ENCODE results near the gene CST4. TPM values are rescaled to one million over a fixed set of nuclear protein-coding genes. Genes with fewer than 3 reads are reported as not detected.
"Not testable (repeated sequence)": the region's sequence is repeated elsewhere in the genome, so short reads cannot be mapped to it uniquely, and the experiment has no call there.

CST4 gene
- polyA plus RNA-seq, 1 of the 3 experiments (the other 2 are of a cell fraction) = not detected

DNA sequence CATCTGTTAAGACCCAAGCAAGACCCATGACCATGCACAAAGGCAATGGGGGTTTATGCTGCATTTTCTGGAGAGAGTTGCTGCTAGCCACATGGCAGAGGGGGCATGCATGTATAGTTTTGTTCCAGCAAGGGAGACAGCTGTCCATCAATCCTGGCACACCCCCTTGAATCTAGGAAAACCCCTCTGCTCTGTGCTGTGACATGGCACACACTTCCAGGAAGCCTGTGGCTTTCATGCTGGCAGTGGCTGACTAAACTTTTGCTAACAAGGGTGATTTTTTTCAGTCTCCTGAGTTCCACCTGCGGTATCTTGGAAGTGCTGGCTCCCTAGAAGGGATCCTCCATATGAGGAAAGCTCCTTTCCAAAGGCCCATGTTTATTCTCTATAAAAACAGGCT, 9.1 kb upstream of the CST4 start (continued):
- TF ChIP-seq, protein P1, sequence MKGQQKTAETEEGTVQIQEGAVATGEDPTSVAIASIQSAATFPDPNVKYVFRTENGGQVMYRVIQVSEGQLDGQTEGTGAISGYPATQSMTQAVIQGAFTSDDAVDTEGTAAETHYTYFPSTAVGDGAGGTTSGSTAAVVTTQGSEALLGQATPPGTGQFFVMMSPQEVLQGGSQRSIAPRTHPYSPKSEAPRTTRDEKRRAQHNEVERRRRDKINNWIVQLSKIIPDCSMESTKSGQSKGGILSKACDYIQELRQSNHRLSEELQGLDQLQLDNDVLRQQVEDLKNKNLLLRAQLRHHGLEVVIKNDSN (IDR thresholded peaks at IDR 0.05; ENCODE audit: borderline replicate concordance, low read depth) = no peak
- TF ChIP-seq RFX5 (IDR thresholded peaks at IDR 0.05; ENCODE audit: low read length) (no peak), FOXM1 (IDR thresholded peaks at IDR 0.05; ENCODE audit: low read depth) (no peak), RXRA (IDR thresholded peaks at IDR 0.05; ENCODE audit: borderline replicate concordance, low read depth) (no peak), TEAD4 (IDR thresholded peaks at IDR 0.05; ENCODE audit: borderline replicate concordance, insufficient read depth) (no peak)
- TF ChIP-seq, protein P2, sequence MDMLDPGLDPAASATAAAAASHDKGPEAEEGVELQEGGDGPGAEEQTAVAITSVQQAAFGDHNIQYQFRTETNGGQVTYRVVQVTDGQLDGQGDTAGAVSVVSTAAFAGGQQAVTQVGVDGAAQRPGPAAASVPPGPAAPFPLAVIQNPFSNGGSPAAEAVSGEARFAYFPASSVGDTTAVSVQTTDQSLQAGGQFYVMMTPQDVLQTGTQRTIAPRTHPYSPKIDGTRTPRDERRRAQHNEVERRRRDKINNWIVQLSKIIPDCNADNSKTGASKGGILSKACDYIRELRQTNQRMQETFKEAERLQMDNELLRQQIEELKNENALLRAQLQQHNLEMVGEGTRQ (IDR thresholded peaks at IDR 0.05; ENCODE audit: borderline replicate concordance, low read depth, low read length) = no peak
- TF ChIP-seq, protein P3, sequence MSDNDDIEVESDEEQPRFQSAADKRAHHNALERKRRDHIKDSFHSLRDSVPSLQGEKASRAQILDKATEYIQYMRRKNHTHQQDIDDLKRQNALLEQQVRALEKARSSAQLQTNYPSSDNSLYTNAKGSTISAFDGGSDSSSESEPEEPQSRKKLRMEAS (IDR thresholded peaks at IDR 0.05; ENCODE audit: low read depth) = no peak

DNA sequence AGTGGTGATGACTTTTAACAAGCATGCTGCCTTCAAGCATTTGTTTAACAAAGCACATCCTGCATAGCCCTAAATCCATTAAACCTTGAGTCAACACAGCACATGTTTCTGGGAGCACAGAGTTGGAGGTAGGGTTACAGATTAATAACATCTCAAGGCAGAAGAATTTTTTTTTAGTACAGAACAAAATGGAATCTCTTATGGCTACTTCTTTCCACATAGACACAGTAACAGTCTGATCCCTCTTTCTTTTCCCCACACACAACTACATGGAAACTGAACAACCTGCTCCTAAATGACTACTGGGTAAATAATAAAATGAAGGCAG, 6.2 kb upstream of the CST4 start:
- H3K4me3 ChIP-seq (ENCODE audit: low read depth in 2 of 2, low read length in 1 of 2); H3K27ac ChIP-seq (ENCODE audit: low read depth in 2 of 2, low read length in 1 of 2); H4K20me1 ChIP-seq (ENCODE audit: insufficient read depth); CTCF ChIA-PET; H3K36me3 ChIP-seq (replicated peaks in 1 of 2; ENCODE audit: control insufficient read depth in 1 of 2, insufficient read depth in 2 of 2, low read length in 1 of 2); H3F3A ChIP-seq (replicated peaks; ENCODE audit: insufficient read depth); DNase-seq; H3K4me2 ChIP-seq; H3K9me3 ChIP-seq; H3K9me2 ChIP-seq; POLR2A ChIA-PET; H3K4me1 ChIP-seq (ENCODE audit: control insufficient read depth in 1 of 2, insufficient read depth in 2 of 2, low read depth in 1 of 2, low read length in 1 of 2); H2AFZ ChIP-seq (ENCODE audit: low read depth); H3K9ac ChIP-seq; H3K79me2 ChIP-seq (ENCODE audit: insufficient read depth): not testable (repeated sequence)
- H3K27me3 ChIP-seq (ENCODE audit: insufficient read depth) = peaks cover 11% of the 10 kb centered on the region; the same call in 1 of the 2 replicates

DNA sequence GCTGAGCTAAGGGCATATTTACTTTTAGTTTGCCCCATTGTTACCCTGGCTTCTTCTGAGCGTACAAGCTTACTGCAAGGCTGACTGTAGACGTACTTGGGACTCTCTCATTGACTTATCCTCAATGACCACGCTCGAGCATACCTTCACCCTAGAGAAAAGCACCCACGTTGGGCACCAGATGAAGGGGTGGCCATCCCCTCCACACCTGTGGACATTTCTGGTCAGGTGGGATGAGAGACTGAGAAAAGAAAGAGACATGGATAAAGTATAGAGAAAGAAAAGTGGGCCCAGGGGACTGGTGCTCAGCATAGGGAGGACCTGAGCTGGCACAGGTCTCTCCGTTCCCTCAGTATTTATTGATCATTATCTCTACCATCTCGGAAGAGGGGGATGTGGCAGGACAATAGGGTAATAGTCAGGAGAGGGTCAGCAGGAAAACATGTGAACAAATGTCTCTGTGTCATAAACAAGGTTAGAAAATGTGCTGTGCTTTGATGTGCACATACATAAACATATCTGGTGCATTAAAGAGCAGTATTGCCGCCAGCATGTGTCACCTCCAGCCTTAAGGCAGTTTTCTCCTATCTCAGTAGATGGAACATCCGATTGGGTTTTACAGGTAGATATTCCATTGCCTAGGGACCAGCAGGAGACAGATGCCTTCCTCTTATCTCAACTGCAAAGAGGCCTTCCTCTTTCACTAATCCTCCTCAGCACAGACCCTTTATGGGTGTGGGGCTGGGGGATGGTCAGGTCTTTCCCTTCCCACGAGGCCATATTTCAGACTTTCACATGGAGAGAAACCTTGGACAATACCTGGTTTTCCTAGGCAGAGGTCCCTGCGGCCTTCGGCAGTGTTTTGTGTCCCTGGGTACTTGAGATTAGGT, 5.6 kb upstream of the CST4 start:
- 22% methylated on average over 11 of the region's 12 CpGs for WGBS (ENCODE audit: low lambda C conversion rate)
- H3K9me2 ChIP-seq; H4K20me1 ChIP-seq (ENCODE audit: insufficient read depth); H3K79me2 ChIP-seq (ENCODE audit: insufficient read depth); H3K36me3 ChIP-seq (replicated peaks in 1 of 2; ENCODE audit: control insufficient read depth in 1 of 2, insufficient read depth in 2 of 2, low read length in 1 of 2); CTCF ChIA-PET; H3F3A ChIP-seq (replicated peaks; ENCODE audit: insufficient read depth); H3K9ac ChIP-seq; DNase-seq; H3K27ac ChIP-seq (ENCODE audit: low read depth in 2 of 2, low read length in 1 of 2); H3K4me3 ChIP-seq (ENCODE audit: low read depth in 2 of 2, low read length in 1 of 2); H2AFZ ChIP-seq (ENCODE audit: low read depth); POLR2A ChIA-PET; H3K9me3 ChIP-seq; H3K4me1 ChIP-seq (ENCODE audit: control insufficient read depth in 1 of 2, insufficient read depth in 2 of 2, low read depth in 1 of 2, low read length in 1 of 2); H3K4me2 ChIP-seq: not testable (repeated sequence)
- H3K27me3 ChIP-seq (ENCODE audit: insufficient read depth) = peaks cover 11% of the 10 kb centered on the region; the same call in 1 of the 2 replicates

All from SK-N-SH (cell line).